ENCODE results near the gene ADK. TPM values are rescaled to one million over a fixed set of nuclear protein-coding genes. Genes with fewer than 3 reads are reported as not detected.

Gene ADK
- total RNA-seq, 4 donors from 2014 or later, result 15.9 to 28.8 (median 23.3) TPM

- in situ Hi-C loops (cut with MboI; ENCODE audit: low sequenced_read_pairs in 4 of 4), result no loop called here
- H3K4me3 ChIP-seq, result peak overlapping the region; percentile 65 to 95 (median 84)
- H3K27me3 ChIP-seq, result no peaks in the 10 kb centered on the region
- no peak for TF ChIP-seq CTCF (IDR thresholded peaks at IDR 0.05 in 4 of 5, conservative IDR thresholded peaks at IDR 0.05 in 1 of 5)
- no peak for TF ChIP-seq POLR2A (IDR thresholded peaks at IDR 0.05)
- H3K36me3 ChIP-seq, result no peaks in the 10 kb centered on the region
- DNase-seq (no peak), ATAC-seq (peak; percentile 8 to 11)
- H3K9me3 ChIP-seq, result no peaks in the 10 kb centered on the region
- intact Hi-C loops (cut with DNase I; ENCODE audit: low total_unique reads), result loop anchor here (1.0 to 10.0 kb wide), 6 partner anchors 24 to 1083 kb away; partner anchors contain the start of genes COMTD1, KAT6B and VCL
- H3K27ac ChIP-seq, result peak overlapping the region; percentile 89 to 97 (median 96)
- peaks cover 42 to 61% of the 10 kb centered on the region in 2 donors for H3K4me1 ChIP-seq
Measured at GRCh38 chr10:74151879-74152722, 1.1 kb downstream of the ADK start.

GRCh38 chr10:74153123-74153522, 2.1 kb downstream of the ADK start:
- TF ChIP-seq CTCF (IDR thresholded peaks at IDR 0.05 in 4 of 5, conservative IDR thresholded peaks at IDR 0.05 in 1 of 5), result peak; percentile 39 to 68 (median 47)
- no peak for TF ChIP-seq POLR2A (IDR thresholded peaks at IDR 0.05)
- DNase-seq (no peak), ATAC-seq (no peak)
- intact Hi-C loops (cut with DNase I; ENCODE audit: low total_unique reads), result loop anchor here (5.0 to 10.0 kb wide), 5 partner anchors 156 to 1082 kb away; partner anchors contain the start of genes COMTD1, KAT6B and VCL
- in situ Hi-C loops (cut with MboI; ENCODE audit: low sequenced_read_pairs in 4 of 4), result no loop called here
- H3K27me3 ChIP-seq, result no peaks in the 10 kb centered on the region
- H3K36me3 ChIP-seq, result no peaks in the 10 kb centered on the region
- peaks cover 43 to 63% of the 10 kb centered on the region in 2 donors for H3K4me1 ChIP-seq
- no peaks in the 10 kb centered on the region for H3K9me3 ChIP-seq
- H3K27ac ChIP-seq, result peak overlapping the region; percentile 89 to 97 (median 96)
- peak overlapping the region in 3 of 4 donors; percentile 19 to 95 (median 23) for H3K4me3 ChIP-seq

- Histone ChIP-seq H3K9me3 (no peaks in the 10 kb centered on the region), H3K27ac (peak overlapping the region; percentile 89 to 97 (median 96)), H3K4me1 (peaks cover 43 to 63% of the 10 kb centered on the region in 2 donors), H3K4me3 (peak overlapping the region in 3 of 4 donors; percentile 19 to 95 (median 23)), H3K27me3 (no peaks in the 10 kb centered on the region), H3K36me3 (no peaks in the 10 kb centered on the region)
- in situ Hi-C loops (cut with MboI; ENCODE audit: low sequenced_read_pairs in 4 of 4) (no loop called here), intact Hi-C loops (cut with DNase I; ENCODE audit: low total_unique reads) (loop anchor here (5.0 to 10.0 kb wide), 5 partner anchors 156 to 1081 kb away; partner anchors contain the start of genes COMTD1, KAT6B and VCL)
- ATAC-seq (no peak), DNase-seq (no peak)
- TF ChIP-seq CTCF (IDR thresholded peaks at IDR 0.05 in 4 of 5, conservative IDR thresholded peaks at IDR 0.05 in 1 of 5) (no peak), POLR2A (IDR thresholded peaks at IDR 0.05) (no peak)
Measured at GRCh38 chr10:74153676-74154075, 2.7 kb downstream of the ADK start.

- peak overlapping the region in 3 of 4 donors; percentile 6 to 54 (median 26) for H3K27ac ChIP-seq
- in situ Hi-C loops (cut with MboI; ENCODE audit: low sequenced_read_pairs in 4 of 4), result no loop called here
- H3K27me3 ChIP-seq, result no peaks in the 10 kb centered on the region
- peak in 1 of 2 donors; percentile 49 for DNase-seq
- no peaks in the 10 kb centered on the region for H3K9me3 ChIP-seq
- H3K36me3 ChIP-seq, result no peaks in the 10 kb centered on the region
- no peak overlapping the region for H3K4me3 ChIP-seq
- TF ChIP-seq CTCF (IDR thresholded peaks at IDR 0.05 in 4 of 5, conservative IDR thresholded peaks at IDR 0.05 in 1 of 5), result no peak
- no peak for TF ChIP-seq POLR2A (IDR thresholded peaks at IDR 0.05)
- ATAC-seq, result peak in 1 of 2 donors; percentile 41
- peaks cover 32 to 56% of the 10 kb centered on the region in 2 donors for H3K4me1 ChIP-seq
- intact Hi-C loops (cut with DNase I; ENCODE audit: low total_unique reads), result loop anchor here (10.0 kb wide), 3 partner anchors 948 to 1078 kb away; partner anchors contain the start of gene COMTD1
Measured at GRCh38 chr10:74156919-74157289, 5.9 kb downstream of the ADK start.
